GM18517 (cell line): ENCODE data around the gene RNMT.
"Not testable (repeated sequence)": the region's sequence is repeated elsewhere in the genome, so short reads cannot be mapped to it uniquely, and the experiment has no call there.

Experiments used
- ATAC-seq: cut with Tn5 transposase; IDR thresholded peaks from one replicate; pipeline ENCODE4 v1.9.1; 2021; ENCODE audit warnings: mild to moderate bottlenecking, moderate library complexity; ENCODE audit not compliant: unreplicated experiment

The RNMT gene

DNA sequence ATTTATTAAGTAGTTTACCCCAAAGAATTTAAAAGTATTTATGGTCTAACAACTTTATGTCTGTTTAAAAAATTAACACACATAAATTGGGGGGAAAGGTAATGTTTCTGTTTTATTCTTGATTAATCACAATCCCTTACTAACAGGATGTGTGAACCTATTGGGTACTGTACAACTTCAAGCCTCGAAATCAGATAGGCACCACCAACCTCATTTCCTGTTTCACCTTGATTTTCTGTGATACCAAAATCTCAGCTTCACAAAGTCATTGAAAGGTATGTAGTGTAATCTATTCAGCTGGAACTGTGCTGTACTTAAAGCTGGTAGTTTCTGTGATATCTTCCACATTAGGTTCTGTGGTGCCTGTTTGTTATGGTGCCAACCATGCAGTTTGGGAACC, 4.0 kb downstream of the RNMT start:
- ATAC-seq: no peak

DNA sequence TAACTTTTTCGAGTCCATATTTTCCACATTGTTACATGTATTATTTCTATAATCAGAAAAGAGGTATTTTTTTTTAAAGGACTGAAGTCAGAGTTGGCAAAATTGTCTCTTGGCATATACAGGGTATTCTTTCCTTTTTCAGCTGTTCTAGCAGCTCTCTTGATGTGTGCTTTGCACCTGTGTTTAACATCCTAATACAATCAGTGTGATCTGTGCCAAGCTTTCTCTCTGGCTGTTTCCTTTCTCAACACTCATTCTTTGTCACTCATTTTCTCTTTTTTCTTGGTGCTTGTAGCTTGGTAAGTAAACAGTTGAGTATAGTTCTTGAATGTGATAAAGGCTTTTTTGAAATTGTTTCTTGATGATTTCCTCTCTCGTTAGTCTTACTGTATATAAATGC, 9.2 kb downstream of the RNMT start:
- no peak for ATAC-seq

DNA sequence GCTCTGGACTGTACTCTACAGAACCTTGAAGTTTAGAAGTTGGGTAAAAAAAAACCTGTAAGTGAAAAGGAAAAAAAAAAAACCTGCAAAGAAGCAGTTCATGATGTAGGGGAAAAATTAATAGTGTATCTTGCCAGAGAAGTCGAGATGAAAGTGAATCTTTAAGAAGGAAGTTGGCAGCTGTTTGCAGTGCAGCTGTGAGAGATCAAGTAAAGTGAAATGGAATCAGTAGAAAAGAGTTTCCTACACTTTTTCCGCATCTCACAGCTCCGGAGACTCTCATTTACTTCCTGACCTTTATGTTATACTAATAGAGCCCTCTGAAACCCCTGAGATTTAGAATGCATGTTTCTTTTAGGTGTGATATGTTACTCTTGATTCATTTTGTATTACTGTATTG, 19.2 kb downstream of the RNMT start:
- no peak for ATAC-seq

DNA sequence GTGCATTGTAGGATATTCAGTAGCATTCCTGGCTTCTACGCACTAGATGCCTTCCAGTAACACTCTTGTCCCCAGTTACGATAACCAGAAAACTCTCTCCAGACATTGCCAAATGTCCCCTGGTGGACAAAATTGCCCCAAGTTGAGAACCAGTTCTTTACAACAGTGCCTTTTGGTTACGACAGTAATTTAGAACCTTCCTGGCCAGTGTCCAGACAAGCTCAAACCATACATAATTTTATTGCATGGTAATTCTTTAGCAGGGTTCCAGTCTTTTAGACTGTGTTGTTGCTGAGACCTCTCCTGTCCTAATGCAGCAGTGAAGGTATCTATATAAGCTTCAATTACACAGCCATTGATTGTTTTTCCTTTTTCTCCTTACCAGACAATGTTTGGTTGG, 20.2 kb downstream of the RNMT start:
- no peak for ATAC-seq

DNA sequence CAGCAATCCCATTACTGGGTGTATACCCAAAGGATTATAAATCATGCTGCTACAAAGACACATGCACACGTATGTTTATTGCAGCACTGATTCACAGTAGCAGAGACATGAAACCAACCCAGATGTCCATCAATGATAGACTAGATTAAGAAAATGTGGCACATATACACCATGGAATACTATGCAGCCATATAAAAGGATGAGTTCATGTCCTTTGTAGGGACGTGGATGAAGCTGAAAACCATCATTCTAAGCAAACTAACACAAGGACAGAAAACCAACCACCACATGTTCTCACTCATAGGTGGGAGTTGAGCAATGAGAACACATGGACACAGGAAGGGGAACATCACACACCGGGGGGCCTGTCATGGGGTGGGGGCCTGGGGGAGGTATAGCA, 25.1 kb downstream of the RNMT start:
- ATAC-seq: not testable (repeated sequence)

DNA sequence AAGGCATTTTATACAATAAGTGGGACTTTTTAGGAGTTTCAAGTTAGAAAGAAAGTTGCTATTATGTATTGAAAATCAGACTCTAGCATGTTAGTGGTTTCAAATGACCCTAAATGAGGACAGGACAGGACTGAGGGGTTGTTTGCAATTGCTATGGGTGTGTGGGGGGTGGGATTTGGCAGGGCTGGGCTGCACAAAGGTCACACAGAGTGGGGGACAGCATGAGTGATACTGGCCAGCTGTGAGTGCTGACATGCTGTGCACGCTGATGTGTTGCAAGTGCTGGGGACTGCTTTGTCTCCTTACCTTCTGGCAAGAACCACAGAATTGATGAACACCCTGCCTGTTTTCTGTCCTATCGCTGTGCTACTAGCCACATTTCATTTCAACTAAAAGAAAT, 29.8 kb downstream of the RNMT start:
- no peak for ATAC-seq

DNA sequence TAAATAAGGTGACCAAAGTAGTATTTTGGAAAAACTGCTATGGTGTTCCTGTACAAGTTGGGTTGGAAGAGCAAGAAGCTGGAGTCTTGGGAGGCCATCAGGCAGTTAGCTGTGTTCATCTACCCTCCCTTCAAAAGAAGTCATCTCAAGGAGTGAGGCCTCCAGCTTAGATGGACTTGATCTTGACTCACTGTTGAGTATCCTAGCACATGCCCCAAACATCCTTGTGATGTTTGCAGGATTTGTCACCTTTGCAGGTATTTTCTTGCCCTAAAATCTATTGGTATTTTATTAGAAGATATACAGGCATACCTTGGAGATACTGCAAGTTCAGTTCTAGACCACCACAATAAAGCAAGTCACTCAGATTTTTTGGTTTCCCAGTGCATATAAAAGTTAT, 30.2 kb downstream of the RNMT start:
- no peak for ATAC-seq

DNA sequence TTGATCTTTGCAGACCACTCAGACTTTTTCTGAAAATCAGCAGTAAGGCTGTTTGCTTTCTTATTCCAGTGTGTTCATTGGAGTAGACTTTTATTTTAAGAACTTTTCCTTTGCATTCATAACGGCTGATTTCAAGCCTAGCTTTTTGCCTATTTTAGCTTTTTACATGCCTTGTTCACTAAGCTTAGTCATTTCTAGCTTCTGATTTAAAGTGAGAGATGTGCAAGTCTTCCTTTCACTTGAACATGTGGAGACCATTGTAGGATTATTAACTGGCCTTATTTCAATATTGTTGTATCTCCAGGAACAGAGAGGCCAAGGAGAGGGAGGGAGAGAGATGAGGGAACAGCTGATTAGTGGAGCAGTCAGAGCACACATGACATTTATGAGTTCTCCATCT, 32.1 kb downstream of the RNMT start:
- no peak for ATAC-seq

DNA sequence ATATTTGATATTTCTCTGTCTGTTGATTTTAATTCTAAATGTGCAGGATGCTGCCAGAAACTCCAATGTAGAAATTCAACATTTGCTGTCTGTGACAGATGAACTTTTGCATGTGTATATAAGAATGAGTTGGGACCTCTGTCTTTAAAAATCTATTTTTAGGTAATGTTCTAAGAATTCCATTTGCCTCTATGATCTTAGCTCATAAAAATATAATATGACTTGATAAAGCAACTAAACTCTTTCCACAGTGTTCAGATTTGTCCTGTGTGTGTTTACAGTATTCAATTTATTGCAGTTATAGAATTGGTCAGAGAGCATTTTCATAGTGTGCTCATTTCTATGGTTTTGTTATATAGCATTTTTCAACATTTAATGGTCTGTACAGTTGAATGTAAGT, 33.6 kb downstream of the RNMT start:
- ATAC-seq: no peak

DNA sequence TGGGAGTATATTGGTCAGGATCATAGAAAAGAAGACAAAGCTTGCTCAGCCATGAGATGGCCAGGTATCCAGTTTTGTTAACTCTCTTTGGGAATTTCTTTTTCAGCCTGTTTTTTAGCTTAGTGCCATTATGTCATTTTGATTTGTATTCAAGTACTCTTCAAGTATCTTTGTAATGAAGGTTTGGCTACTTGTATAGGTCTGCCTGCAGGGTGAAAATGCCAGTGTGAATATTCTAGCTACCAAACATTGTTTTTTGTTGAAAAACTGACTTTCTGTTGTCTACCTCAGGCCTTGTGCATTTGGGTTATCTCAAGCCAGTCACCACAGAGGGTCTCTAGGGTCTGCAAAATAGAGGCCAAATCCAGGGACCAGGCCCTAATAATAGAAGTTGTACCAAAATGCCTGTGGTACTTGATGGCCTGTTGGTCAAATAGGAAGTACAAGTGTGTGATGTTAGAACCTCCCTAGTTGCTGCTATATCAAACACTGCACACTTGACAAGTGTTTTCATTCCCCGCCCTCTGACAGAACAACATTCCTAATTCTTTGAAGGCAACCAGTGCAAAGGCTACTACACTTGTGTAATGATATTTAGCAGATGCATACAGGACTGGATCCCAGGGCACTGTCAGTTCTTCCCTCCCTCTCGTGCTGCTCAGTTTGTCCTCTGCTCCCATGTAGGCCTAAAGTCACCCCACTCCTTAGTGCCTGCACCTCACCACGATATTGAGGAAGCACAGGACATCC, 36.4 kb downstream of the RNMT start:
- ATAC-seq: no peak

DNA sequence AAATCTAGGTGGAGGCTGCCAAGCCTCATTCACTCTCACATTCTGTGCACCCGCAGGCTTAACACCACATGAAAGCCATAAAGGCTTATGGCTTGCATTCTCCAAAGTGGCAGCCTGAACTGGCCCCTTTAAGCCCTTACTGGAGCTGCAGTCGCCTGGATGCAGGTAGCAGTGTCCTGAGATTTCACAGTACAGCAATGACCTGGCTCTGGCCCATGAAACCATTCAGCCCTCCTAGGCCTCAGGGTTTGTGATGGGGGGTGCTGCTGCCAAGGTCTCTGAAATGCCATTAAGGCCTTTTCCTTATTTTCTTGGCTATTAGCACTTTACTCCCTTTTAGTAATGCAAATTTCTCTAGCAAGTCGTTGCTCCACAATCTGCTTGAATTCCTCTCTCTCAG, 48.6 kb downstream of the RNMT start:
- no peak for ATAC-seq

DNA sequence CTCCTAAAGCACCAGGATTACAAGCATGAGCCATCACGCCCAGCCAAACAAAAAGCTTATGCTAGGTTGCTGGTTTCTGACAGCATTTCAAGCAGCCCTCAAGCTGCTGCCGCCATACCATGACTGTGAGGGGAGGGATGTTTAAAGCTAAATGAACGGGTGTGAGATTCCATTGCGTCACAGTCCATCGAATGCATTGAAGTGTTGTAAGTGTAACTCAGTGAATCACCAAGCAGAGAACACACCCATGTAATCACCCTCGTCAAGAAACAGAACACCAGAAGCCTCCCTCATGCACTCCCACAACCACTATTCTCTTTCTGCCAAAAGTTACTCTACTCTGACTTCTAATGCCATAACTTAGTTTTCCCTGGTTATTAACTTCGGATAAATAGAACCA, 64.7 kb downstream of the RNMT start:
- no peak for ATAC-seq

DNA sequence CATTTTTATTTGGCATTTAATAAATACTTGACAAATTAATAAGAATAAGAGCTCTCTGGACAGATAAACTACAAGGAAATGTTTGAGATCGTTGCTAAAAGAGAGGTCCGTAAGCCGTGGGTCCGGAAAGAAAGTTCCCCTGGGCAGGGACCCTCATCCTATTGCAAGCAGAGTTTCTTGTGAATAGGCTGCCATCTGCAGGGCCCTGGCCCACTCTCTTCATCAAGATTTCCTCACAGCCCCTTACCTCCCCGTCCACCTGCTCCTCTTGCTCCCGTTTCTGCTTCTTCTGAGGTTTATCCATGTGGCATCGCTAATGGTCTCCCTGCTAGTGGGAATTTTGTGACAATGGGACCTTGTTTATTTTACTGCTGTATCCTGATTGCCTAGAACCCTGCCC, 67.3 kb downstream of the RNMT start:
- no peak for ATAC-seq

DNA sequence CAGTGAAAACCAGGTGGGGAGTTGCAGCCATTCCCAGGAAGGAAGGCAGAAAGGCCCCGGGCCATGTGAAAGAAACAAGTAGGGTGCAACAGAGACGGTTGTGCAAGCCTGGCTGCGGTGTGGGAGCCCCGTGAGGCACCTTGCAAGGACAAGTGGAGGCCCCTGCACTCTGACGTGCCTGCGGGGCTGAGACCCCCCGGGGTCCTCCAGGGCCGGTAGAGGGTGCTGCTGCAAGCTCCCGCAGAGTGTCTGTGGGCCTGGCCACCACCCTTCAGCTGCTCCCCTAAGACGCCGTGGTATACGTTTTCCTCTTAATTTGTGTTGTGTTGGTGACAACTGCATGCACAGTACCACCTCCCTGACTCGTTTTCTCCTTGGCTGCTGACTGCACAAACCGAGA, 70.0 kb downstream of the RNMT start:
- no peak for ATAC-seq

DNA sequence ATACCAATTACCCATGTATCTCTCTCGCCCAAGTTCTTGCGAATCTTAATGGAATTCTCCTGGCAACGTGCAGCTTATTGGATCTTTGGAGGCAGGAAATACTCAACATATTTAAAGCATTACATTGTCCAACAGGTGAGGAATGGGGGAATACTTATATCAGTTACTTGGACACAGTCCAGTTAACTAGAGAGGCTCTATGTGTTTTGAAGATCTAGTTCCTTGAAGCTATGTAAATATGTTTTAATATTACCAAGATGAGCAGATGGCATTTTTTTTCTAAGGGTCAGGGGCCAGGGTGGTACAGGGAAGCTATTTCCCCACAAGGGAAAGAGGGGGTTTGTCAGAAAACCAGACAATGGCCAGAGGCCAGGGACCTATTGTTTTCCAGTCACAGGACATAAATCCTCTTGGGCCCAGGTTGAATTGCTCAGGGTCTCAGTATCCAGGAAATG, 70.7 kb downstream of the RNMT start:
- ATAC-seq: no peak

DNA sequence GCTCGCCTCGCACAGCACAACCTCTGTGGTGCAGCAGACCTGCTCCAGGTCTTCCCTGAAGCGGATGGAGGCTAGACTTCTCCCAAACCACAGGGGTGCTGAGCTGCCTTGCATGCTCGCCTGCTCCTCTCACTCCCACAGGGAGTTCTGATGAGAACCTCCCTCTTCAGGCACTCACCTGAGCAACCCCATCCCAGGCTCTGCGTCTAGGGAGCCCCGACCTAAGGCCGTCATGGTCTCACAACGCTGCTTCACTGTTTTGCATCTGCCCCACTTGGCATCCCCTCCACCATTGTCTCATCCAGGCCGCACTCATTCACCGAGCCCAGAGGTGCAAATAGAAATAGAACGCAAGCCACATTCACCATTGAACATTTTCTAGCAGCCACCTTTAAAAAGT, 72.9 kb downstream of the RNMT start:
- no peak for ATAC-seq

DNA sequence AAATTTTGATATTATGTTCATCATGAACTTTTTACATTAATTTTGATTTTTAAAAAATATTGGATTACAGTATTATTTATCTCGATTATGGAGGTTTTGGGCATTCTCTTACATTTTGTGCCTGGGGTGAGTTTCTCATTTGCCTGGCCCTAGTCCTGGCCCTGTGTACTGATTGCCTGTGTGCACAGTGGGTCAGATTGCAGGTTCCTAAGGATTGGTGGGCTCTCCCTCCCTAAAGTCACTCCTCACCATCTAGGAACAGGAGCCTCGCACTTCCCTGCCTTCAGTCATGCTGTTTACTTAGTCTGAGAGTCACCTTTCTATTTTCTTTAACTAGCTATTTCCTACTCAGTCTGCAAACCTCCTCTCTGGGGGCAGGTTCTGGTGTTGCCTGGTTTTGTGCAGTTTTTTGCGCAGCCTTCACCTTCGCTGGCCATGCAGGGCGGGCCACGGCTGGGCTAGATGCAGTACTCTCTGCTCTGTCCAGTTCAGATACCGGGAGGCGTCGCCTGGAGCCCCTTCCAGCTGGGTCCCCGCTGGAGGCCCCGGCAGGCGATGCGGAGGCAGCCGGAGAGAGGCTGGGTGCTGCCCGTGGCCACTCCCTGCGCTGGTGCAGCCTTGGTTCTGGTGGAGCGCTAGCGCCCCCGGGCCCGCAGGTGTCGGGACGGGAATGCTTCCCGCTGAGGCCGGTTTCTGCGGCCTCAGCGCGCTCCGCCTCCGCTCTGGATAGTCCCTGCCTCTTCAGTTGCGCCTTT, 74.2 kb downstream of the RNMT start:
- no peak for ATAC-seq

DNA sequence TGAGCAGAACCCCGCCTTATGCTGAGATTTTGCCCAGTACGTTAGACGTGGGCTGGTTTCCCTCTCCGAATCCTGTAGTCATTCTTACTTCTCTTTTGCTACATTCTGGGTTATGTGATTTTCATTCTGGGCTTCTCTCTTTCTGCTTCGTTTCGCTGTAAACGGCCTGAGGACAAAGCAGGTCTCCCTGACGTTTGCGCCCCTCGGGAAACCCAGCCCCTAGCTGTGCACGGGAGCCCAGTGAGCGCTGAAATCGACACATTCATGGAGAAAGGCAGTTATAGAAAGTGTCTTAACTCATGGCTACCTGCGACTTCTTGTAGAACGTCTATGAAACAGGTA, 74.8 kb downstream of the RNMT start:
- ATAC-seq: no peak

DNA sequence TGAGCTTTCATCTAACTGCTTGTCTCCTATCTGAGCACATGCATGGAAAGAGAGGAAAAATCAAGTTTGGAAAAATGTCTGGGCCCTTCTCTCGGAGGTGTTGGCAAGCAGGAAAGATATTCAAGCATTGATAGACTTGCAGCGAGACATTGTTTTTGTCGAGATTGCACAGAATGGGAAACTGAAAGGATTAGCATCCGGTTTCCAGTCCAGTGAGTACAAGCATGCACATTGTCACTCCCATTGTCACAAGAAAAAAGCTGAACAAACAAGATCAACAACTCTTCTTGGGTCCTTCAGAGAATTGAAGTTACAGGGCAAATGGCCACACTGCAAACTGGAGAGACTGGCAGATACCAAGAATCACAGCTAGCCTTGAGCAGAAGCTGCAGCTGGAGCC, 77.8 kb downstream of the RNMT start:
- ATAC-seq: no peak

DNA sequence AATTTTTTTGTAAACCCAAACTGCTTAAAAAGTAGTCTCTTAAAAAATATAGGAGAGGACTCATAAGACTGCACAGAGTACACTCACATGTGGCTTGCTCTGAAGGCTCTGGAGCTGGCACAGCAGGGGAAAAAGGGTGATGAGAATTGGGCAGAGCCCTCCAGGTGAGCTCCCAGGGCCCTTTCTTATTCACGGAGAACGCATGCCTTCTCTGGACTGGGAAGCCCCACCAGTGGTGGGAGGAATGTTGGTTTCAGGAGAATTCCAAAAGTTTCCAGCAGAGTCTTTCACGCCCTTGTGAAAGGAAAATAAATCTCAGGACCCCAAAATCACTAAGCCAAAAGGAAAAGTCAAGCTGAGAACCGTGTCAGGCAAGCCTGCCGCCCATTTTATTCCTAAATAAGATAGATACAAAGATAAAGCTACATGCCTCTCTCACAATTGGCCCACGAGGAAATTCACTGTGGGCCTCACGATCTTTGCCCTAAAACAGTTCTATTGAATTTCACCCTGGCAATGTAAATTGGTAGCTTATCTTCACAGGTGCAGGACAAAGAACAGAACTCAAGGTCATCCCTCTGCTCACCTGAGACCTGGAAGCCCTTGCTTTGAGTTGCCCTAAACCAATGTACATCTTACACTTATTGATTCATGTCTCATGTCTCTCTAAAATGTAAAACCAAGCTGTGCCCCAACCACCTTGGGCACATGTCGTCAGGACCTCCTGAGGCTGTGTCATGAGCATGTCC, 82.0 kb downstream of the RNMT start:
- no peak for ATAC-seq

DNA sequence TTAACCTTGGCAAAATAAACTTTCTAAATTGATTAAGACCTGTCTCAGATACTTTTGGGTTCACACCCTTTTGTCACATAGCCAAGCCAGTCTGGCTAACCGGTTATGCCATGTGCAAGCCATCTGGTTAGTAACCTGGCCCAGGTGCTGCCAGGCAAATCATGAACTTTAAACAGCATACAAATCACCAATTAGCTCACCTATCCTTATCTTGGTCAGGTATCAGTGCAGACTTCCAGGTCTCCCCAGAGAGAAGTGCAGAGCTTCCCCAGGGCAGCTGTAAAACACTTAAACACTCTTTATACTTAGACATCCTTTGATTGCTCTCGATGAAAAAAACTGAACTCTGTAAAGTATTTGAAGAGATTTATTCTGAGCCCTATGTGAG, 82.6 kb downstream of the RNMT start:
- ATAC-seq: no peak
